KG1 (cell line): ENCODE measurements around the gene EIF6.
"Not testable (repeated sequence)": the region's sequence is repeated elsewhere in the genome, so short reads cannot be mapped to it uniquely, and the experiment has no call there.

Experiments
- DNase-seq: peaks from one replicate; lab custom pipeline; 2025; lab: John Stamatoyannopoulos, UW

EIF6 gene

GRCh38 chr20:35277531-35278395, 6.8 kb downstream of the EIF6 start, which contains the start of gene MMP24OS:
Gene MMP24OS, minus strand, starts transcription at chr20:35278122. Its CDS starts 193 bp downstream, at chr20:35277929.
- DNase-seq = peak; percentile 80

GRCh38 chr20:35277127-35277526, 7.4 kb downstream of the EIF6 start:
- DNase-seq = no peak

- DNase-seq = no peak
Measured at GRCh38 chr20:35276408-35276807, 8.2 kb downstream of the EIF6 start.

GRCh38 chr20:35275741-35276251, 8.8 kb downstream of the EIF6 start:
- no peak for DNase-seq

- DNase-seq = no peak
Measured at GRCh38 chr20:35274172-35275092, 10.1 kb downstream of the EIF6 start.

GRCh38 chr20:35273449-35274171, 11.0 kb downstream of the EIF6 start:
- DNase-seq = no peak

GRCh38 chr20:35271904-35272303, 12.7 kb downstream of the EIF6 start:
- no peak for DNase-seq

- DNase-seq = no peak
Measured at GRCh38 chr20:35271073-35271882, 13.3 kb downstream of the EIF6 start.

GRCh38 chr20:35270021-35270902, 14.3 kb downstream of the EIF6 start:
- DNase-seq = no peak

- no peak for DNase-seq
Measured at GRCh38 chr20:35269055-35269781, 15.4 kb downstream of the EIF6 start.

- DNase-seq = no peak
Measured at GRCh38 chr20:35267092-35267491, 17.5 kb downstream of the EIF6 start.

GRCh38 chr20:35264755-35265154, 19.8 kb downstream of the EIF6 start:
- DNase-seq = no peak

GRCh38 chr20:35263532-35264341, 20.8 kb downstream of the EIF6 start:
- DNase-seq = no peak

- DNase-seq = not testable (repeated sequence)
Measured at GRCh38 chr20:35262731-35263531, 21.6 kb downstream of the EIF6 start.

- not testable (repeated sequence) for DNase-seq
Measured at GRCh38 chr20:35262321-35262720, 22.3 kb downstream of the EIF6 start.

- no peak for DNase-seq
Measured at GRCh38 chr20:35260426-35260825, 24.1 kb downstream of the EIF6 start.

GRCh38 chr20:35257175-35257909, 27.2 kb downstream of the EIF6 start:
- DNase-seq = no peak
